HCT116 (cell line): ENCODE data around the gene CALML4. TPM values are rescaled to one million over a fixed set of nuclear protein-coding genes. Genes with fewer than 3 reads are reported as not detected.
"Not testable (repeated sequence)": the region's sequence is repeated elsewhere in the genome, so short reads cannot be mapped to it uniquely, and the experiment has no call there.

Experiments
- ATAC-seq: fragments of 200-7000 bp; cut with Tn5 transposase; 2 replicates; pipeline ENCODE4 v1.9.1; 2020; ENCODE audit warnings: mild to moderate bottlenecking, moderate library complexity
- BruUV-seq: library from RNA; stranded (reverse); fragments of 400-500 nt; replicated peaks from 2 replicates; lab custom pipeline; 2021; lab: Mats Ljungman, UMichigan
- CTCF ChIA-PET: fragments of 300-600 bp; sonication (Branson Sonifier 250); formaldehyde crosslinking; loops from one replicate; lab custom pipeline; 2021; ENCODE audit warnings: antibody characterized with exemption; lab: Charles Lee
- POLR2A ChIA-PET: fragments of 300-600, 350-600 bp; sonication (Branson Sonifier 250); formaldehyde crosslinking; loops from one replicate; lab custom pipeline; 2021; ENCODE audit warnings: antibody characterized with exemption; lab: Charles Lee
- RAD21 ChIA-PET, 2 experiments: fragments of 300-600 bp; sonication (Branson Sonifier 250); formaldehyde crosslinking; loops; one replicate each; lab custom pipeline; 2023; ENCODE audit warnings: low total read pairs in 2 of 2; ENCODE audit not compliant: uncharacterized antibody in 2 of 2, unreplicated experiment in 2 of 2, low non-redundant PET in 1 of 2; lab: Charles Lee
- DNase-seq: peaks from one replicate; pipeline ENCODE4 v3.0.0-alpha.2; 2010; ENCODE audit warnings: low read depth, low spot score
- H2AFZ ChIP-seq: fragments of 200-600 bp; shearing (Covaris generic), sonication (generic); 2 replicates; pipeline ENCODE4 v1.6.1; 2017; ENCODE audit warnings: low read depth, mixed run types, mixed read lengths, antibody characterized with exemption, low read length; ENCODE audit not compliant: poor library complexity, severe bottlenecking
- H3K27ac ChIP-seq: 2 replicates; pipeline ENCODE4 v1.5.1; 2012; ENCODE audit warnings: low read depth, low read length
- H3K27me3 ChIP-seq: fragments of 200-600 bp; sonication (generic); 2 replicates; pipeline ENCODE4 v1.6.1; 2016; ENCODE audit warnings: mixed run types, low read length, mixed read lengths; ENCODE audit not compliant: insufficient read depth
- H3K36me3 ChIP-seq, 2 experiments: fragments of 200-500 bp in 1 of 2; fragments of 200-600 bp in 1 of 2; sonication (Bioruptor generic) in 1 of 2; sonication (generic) in 1 of 2; 2 replicates each; pipeline versions ENCODE4 v1.5.1 to v1.6.1; 2014 to 2016; ENCODE audit warnings: low read length in 2 of 2, inconsistent platforms in 1 of 2, mixed read lengths in 1 of 2, mixed run types in 1 of 2; ENCODE audit not compliant: insufficient read depth in 2 of 2, control insufficient read depth in 1 of 2
- H3K4me1 ChIP-seq, 2 experiments: fragments of 200-600 bp in 1 of 2; sonication (generic) in 1 of 2; 2 replicates each; pipeline versions ENCODE4 v1.5.1 to v1.6.1; 2012 to 2017; ENCODE audit warnings: low read length in 2 of 2, inconsistent platforms in 1 of 2, mild to moderate bottlenecking in 1 of 2, mixed read lengths in 1 of 2, mixed run types in 1 of 2, moderate library complexity in 1 of 2; ENCODE audit not compliant: insufficient read depth in 2 of 2, control insufficient read depth in 1 of 2
- H3K4me2 ChIP-seq: fragments of 200-600 bp; sonication (generic); 2 replicates; pipeline ENCODE4 v1.6.1; 2017; ENCODE audit warnings: mixed run types, low read length, mixed read lengths
- H3K4me3 ChIP-seq, 2 experiments: fragments of 200-600 bp in 1 of 2; sonication (generic) in 1 of 2; replicated peaks in 1 of 2; 2 replicates each; pipeline ENCODE4 v1.5.1; 2011 to 2016; ENCODE audit warnings: low read length in 2 of 2, control low read depth in 1 of 2, low read depth in 1 of 2, mild to moderate bottlenecking in 1 of 2, mixed read lengths in 1 of 2, mixed run types in 1 of 2
- H3K79me2 ChIP-seq: fragments of 200-600 bp; sonication (generic); 2 replicates; pipeline ENCODE4 v1.6.1; 2017; ENCODE audit warnings: mild to moderate bottlenecking, mixed run types, low read length, moderate library complexity, mixed read lengths; ENCODE audit not compliant: insufficient read depth
- H3K9ac ChIP-seq: fragments of 200-600 bp; sonication (generic); 2 replicates; pipeline ENCODE4 v1.6.1; 2016; ENCODE audit warnings: low read length, mixed read lengths
- H3K9me2 ChIP-seq: fragments of 200-600 bp; sonication (generic), shearing (Covaris generic); 2 replicates; pipeline ENCODE4 v1.6.1; 2017; ENCODE audit warnings: mixed run types, mild to moderate bottlenecking, moderate library complexity; ENCODE audit not compliant: insufficient read depth
- H3K9me3 ChIP-seq, 2 experiments: fragments of 200-500 bp in 1 of 2; fragments of 200-600 bp in 1 of 2; sonication (Bioruptor generic) in 1 of 2; sonication (generic) in 1 of 2; 2 replicates each; pipeline ENCODE4 v1.6.1; 2014 to 2017; ENCODE audit warnings: low read length in 2 of 2, mixed read lengths in 2 of 2, inconsistent platforms in 1 of 2, low read depth in 1 of 2, mild to moderate bottlenecking in 1 of 2, mixed run types in 1 of 2, moderate library complexity in 1 of 2; ENCODE audit not compliant: control insufficient read depth in 1 of 2, insufficient read depth in 1 of 2
- H4K20me1 ChIP-seq: fragments of 200-600 bp; sonication (generic), shearing (Covaris generic); 2 replicates; pipeline ENCODE4 v1.6.1; 2017; ENCODE audit warnings: mixed run types, mild to moderate bottlenecking, moderate library complexity; ENCODE audit not compliant: insufficient read depth
- CBX3 ChIP-seq: IDR thresholded peaks from 2 replicates; pipeline ENCODE4 v1.6.1; 2012; ENCODE audit warnings: low read depth
- EGR1 ChIP-seq: IDR thresholded peaks from 2 replicates; pipeline ENCODE4 v1.6.1; 2012; ENCODE audit warnings: low read depth
- ELF1 ChIP-seq: IDR thresholded peaks from 2 replicates; pipeline ENCODE4 v1.6.1; 2012; ENCODE audit warnings: low read depth, borderline replicate concordance
- EZH2 ChIP-seq: fragments of 200-600 bp; sonication (generic); IDR thresholded peaks from 2 replicates; pipeline ENCODE4 v1.6.1; 2017; ENCODE audit warnings: antibody characterized with exemption, mixed run types
- FOSL1 ChIP-seq: IDR thresholded peaks from 2 replicates; pipeline ENCODE4 v1.6.1; 2012; ENCODE audit warnings: low read depth
- JUND ChIP-seq: IDR thresholded peaks from 2 replicates; pipeline ENCODE4 v1.6.1; 2012
- POLR2AphosphoS5 ChIP-seq: IDR thresholded peaks from 2 replicates; pipeline ENCODE4 v1.6.1; 2011; ENCODE audit warnings: mild to moderate bottlenecking, low read depth, low read length, moderate library complexity
- SIN3A ChIP-seq: IDR thresholded peaks from 2 replicates; pipeline ENCODE4 v1.6.1; 2012; ENCODE audit warnings: low read depth
- SP1 ChIP-seq: IDR thresholded peaks from 2 replicates; pipeline ENCODE4 v1.6.1; 2012; ENCODE audit warnings: low read depth
- SRF ChIP-seq: IDR thresholded peaks from 2 replicates; pipeline ENCODE4 v1.6.1; 2012; ENCODE audit warnings: low read depth
- YY1 ChIP-seq: IDR thresholded peaks from 2 replicates; pipeline ENCODE4 v1.6.1; 2011; ENCODE audit warnings: low read length, low read depth, moderate library complexity, mild to moderate bottlenecking; ENCODE audit not compliant: insufficient replicate concordance; ENCODE audit errors: extremely low read depth
- ZFX ChIP-seq: fragments of 450-650 bp; IDR thresholded peaks from 2 replicates; pipeline ENCODE4 v1.6.1; 2017
- ZNF274 ChIP-seq: fragments of 200-500 bp; sonication (Bioruptor generic); IDR thresholded peaks from 2 replicates; pipeline ENCODE4 v1.6.1; 2014; ENCODE audit warnings: mild to moderate bottlenecking, low read depth, low read length, inconsistent platforms
- intact Hi-C: fragments of 100-400 bp; cut with micrococcal nuclease; formaldehyde crosslinking; loops from 2 replicates; pipeline ENCODE4 v1.10.0; 2022
- total RNA-seq: library from RNA; stranded (reverse); gene quantifications from one replicate; pipeline ENCODE4 v1.2.1, GENCODE V29; 2021; ENCODE audit not compliant: unreplicated experiment
- TF ChIP-seq, protein P1 (sequence below), 3 experiments: fragments of 200-600 bp in 1 of 3; sonication (generic) in 1 of 3; IDR thresholded peaks in 2 of 3; conservative IDR thresholded peaks in 1 of 3; 2 replicates each; pipeline ENCODE4 v1.5.1; 2012 to 2017; ENCODE audit warnings: low read depth in 2 of 3, low read length in 2 of 3, antibody characterized with exemption in 1 of 3, borderline replicate concordance in 1 of 3, control low read depth in 1 of 3, mild to moderate bottlenecking in 1 of 3, mixed read lengths in 1 of 3, mixed run types in 1 of 3, moderate library complexity in 1 of 3; ENCODE audit not compliant: insufficient read depth in 1 of 3

Gene CALML4
- total RNA-seq, 1 experiment from 2014 or later: 8.5 TPM

DNA sequence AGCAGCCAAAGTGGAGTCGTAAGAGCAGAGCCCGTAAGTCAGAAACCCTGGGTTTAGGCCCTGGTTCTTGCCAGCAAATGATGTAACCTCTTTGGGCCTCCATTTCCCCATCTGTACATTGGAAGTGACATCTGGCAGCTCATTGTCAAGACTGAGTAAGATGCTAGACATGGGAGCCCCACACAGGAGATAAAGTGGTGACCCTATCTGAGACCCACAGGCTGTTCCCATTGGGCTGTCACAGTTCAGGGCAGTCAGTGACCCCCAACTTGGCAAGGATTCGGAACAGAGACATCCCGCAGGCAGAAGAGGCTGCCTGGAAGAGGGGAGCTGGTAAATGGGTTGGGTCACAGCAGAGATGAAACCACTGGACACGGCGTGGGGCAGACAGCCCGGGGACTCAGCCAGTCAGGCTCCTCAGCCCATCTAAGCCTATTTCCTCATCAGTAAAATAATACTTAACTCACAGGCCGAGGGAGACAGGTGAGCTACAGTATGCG lies 22.6 kb upstream of the CALML4 start (continued):
- TF ChIP-seq SP1 (no peak), SRF (no peak), POLR2AphosphoS5 (no peak), YY1 (no peak), EGR1 (no peak), CBX3 (no peak), ZFX (no peak), JUND (no peak), EZH2 (no peak), ZNF274 (no peak), SIN3A (no peak), ELF1 (no peak), FOSL1 (no peak)
- TF ChIP-seq, protein P1, sequence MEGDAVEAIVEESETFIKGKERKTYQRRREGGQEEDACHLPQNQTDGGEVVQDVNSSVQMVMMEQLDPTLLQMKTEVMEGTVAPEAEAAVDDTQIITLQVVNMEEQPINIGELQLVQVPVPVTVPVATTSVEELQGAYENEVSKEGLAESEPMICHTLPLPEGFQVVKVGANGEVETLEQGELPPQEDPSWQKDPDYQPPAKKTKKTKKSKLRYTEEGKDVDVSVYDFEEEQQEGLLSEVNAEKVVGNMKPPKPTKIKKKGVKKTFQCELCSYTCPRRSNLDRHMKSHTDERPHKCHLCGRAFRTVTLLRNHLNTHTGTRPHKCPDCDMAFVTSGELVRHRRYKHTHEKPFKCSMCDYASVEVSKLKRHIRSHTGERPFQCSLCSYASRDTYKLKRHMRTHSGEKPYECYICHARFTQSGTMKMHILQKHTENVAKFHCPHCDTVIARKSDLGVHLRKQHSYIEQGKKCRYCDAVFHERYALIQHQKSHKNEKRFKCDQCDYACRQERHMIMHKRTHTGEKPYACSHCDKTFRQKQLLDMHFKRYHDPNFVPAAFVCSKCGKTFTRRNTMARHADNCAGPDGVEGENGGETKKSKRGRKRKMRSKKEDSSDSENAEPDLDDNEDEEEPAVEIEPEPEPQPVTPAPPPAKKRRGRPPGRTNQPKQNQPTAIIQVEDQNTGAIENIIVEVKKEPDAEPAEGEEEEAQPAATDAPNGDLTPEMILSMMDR (IDR thresholded peaks at IDR 0.05 in 2 of 3, conservative IDR thresholded peaks at IDR 0.05 in 1 of 3; ENCODE audit: borderline replicate concordance in 1 of 3, insufficient read depth in 1 of 3, low read depth in 2 of 3, low read length in 2 of 3): no peak

DNA sequence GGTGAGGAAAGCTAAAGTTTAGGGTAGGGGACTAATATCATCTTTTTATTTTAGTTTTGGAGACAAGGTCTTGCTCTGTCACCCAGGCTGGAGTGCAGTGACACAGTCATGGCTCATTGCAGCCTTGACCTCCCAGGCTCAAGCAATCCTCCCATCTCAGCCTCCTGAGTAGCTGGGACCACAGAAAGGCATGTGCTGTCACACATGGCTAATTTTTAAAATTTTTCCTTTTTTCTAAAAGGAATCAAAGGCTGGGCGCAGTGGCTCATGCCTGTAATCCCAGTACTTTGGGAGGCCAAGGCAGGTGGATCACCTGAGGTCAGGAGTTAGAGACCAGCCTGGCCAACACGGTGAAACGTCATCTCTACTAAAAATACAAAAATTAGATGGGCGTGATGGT lies 20.3 kb upstream of the CALML4 start:
- H3K27ac ChIP-seq, H3K36me3 ChIP-seq, H3K9me3 ChIP-seq, H2AFZ ChIP-seq, H4K20me1 ChIP-seq, H3K27me3 ChIP-seq, H3K9me2 ChIP-seq, intact Hi-C loops, BruUV-seq, H3K9ac ChIP-seq, H3K4me2 ChIP-seq, ATAC-seq, H3K4me3 ChIP-seq, RAD21 ChIA-PET, POLR2A ChIA-PET, DNase-seq: not testable (repeated sequence)
- peaks cover 68% of the 10 kb centered on the region for H3K79me2 ChIP-seq
- CTCF ChIA-PET: interaction anchor here (1.8 kb wide), 1 partner anchor 324 kb away, joined by 3 read pairs; no protein-coding TSS in a partner anchor
- peaks cover 10 to 24% of the 10 kb centered on the region in 2 experiments; a peak in 3 of 4 replicates for H3K4me1 ChIP-seq
